ENCODE data around the gene OSBPL3. TPM values are rescaled to one million over a fixed set of nuclear protein-coding genes. Genes with fewer than 3 reads are reported as not detected.

Gene OSBPL3
- total RNA-seq, 1 donor from 2014 or later, result 37.5 TPM

- no peak for TF ChIP-seq CTCF (IDR thresholded peaks at IDR 0.05; ENCODE audit: partially characterized antibody, unreplicated experiment)
- no peak overlapping the region for H3K27ac Mint-ChIP-seq (ENCODE audit: unreplicated experiment)
- H3K27me3 Mint-ChIP-seq (ENCODE audit: unreplicated experiment), result no peaks in the 10 kb centered on the region
- H3K36me3 Mint-ChIP-seq (ENCODE audit: unreplicated experiment), result no peaks in the 10 kb centered on the region
- peaks cover 7% of the 10 kb centered on the region for H3K4me1 Mint-ChIP-seq (ENCODE audit: low read depth, unreplicated experiment)
- H3K4me3 Mint-ChIP-seq (ENCODE audit: unreplicated experiment), result no peak overlapping the region
- H3K9me3 Mint-ChIP-seq (ENCODE audit: unreplicated experiment), result peaks cover 2% of the 10 kb centered on the region
- no peak for DNase-seq
These were observed 128.2 kb downstream of the OSBPL3 start for GRCh38 chr7:24851786-24852185.

GRCh38 chr7:24848878-24849277, 131.1 kb downstream of the OSBPL3 start:
- Mint-ChIP-seq H3K27me3 (ENCODE audit: unreplicated experiment) (no peaks in the 10 kb centered on the region), H3K4me1 (ENCODE audit: low read depth, unreplicated experiment) (peaks cover 11% of the 10 kb centered on the region), H3K4me3 (ENCODE audit: unreplicated experiment) (peak overlapping the region; percentile 20), H3K9me3 (ENCODE audit: unreplicated experiment) (peaks cover 2% of the 10 kb centered on the region), H3K36me3 (ENCODE audit: unreplicated experiment) (no peaks in the 10 kb centered on the region), H3K27ac (ENCODE audit: unreplicated experiment) (peak overlapping the region; percentile 39)
- no peak for TF ChIP-seq CTCF (IDR thresholded peaks at IDR 0.05; ENCODE audit: partially characterized antibody, unreplicated experiment)
- no peak for DNase-seq

DNA sequence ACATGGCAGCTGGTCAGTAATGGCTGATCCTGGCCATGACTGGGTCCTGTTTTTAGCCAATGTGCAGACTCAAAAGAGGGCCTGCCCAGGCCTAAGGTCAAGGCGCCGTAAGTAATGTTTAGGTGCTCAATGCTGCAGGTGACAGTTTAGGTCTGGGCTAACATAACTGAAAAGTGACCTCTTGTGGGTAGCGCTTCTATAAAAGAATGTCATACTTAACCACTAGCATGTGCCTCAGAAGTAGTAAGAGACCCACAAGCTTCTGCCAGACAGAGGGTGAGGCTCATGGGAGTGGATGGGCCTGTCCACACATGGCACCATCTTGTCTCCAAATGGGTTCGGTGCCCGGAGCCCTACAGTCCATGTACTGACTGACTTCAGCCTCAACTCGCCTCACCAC, 132.2 kb downstream of the OSBPL3 start:
- Mint-ChIP-seq H3K9me3 (ENCODE audit: unreplicated experiment) (peaks cover 2% of the 10 kb centered on the region), H3K4me1 (ENCODE audit: low read depth, unreplicated experiment) (peaks cover 19% of the 10 kb centered on the region), H3K27ac (ENCODE audit: unreplicated experiment) (no peak overlapping the region), H3K4me3 (ENCODE audit: unreplicated experiment) (no peak overlapping the region), H3K27me3 (ENCODE audit: unreplicated experiment) (no peaks in the 10 kb centered on the region), H3K36me3 (ENCODE audit: unreplicated experiment) (no peaks in the 10 kb centered on the region)
- DNase-seq, result no peak
- TF ChIP-seq CTCF (IDR thresholded peaks at IDR 0.05; ENCODE audit: partially characterized antibody, unreplicated experiment), result no peak

DNA sequence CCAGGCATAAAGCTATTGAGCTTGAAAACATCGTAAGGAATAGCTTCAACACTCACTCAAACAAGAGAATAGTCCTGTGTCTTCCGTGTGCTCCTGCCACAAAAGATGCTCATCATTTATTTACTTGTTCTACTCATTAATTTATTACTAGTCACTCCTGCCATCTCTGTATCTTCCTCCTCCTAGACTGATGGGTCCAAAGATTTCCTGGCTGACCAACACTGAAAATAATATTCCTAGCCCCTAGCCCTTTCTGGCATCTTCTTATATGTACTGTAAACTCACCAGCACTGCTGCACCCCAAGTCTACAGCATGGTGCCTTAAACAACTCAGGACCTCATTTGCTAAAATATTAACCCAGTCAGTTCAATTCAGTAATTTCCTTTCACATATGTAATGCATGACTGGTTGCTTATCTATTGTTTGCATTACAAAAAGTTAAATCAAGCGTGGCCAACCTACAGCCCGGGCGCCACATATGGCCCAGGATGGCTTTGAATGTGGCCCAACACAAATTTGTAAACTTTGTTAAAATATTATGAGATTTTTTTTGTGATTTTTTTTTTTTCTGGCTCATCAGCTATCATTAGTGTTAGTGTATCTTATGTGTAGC, 136.1 kb downstream of the OSBPL3 start:
- H3K4me3 Mint-ChIP-seq (ENCODE audit: unreplicated experiment), result no peak overlapping the region
- no peak for TF ChIP-seq CTCF (IDR thresholded peaks at IDR 0.05; ENCODE audit: partially characterized antibody, unreplicated experiment)
- peak overlapping the region; percentile 74 for H3K27ac Mint-ChIP-seq (ENCODE audit: unreplicated experiment)
- H3K4me1 Mint-ChIP-seq (ENCODE audit: low read depth, unreplicated experiment), result peaks cover 21% of the 10 kb centered on the region
- no peaks in the 10 kb centered on the region for H3K27me3 Mint-ChIP-seq (ENCODE audit: unreplicated experiment)
- no peak for DNase-seq
- H3K9me3 Mint-ChIP-seq (ENCODE audit: unreplicated experiment), result peaks cover 2% of the 10 kb centered on the region
- no peaks in the 10 kb centered on the region for H3K36me3 Mint-ChIP-seq (ENCODE audit: unreplicated experiment)

GRCh38 chr7:24842449-24843241, 137.3 kb downstream of the OSBPL3 start:
- peak overlapping the region; percentile 71 for H3K27ac Mint-ChIP-seq (ENCODE audit: unreplicated experiment)
- no peak overlapping the region for H3K4me3 Mint-ChIP-seq (ENCODE audit: unreplicated experiment)
- DNase-seq, result no peak
- H3K36me3 Mint-ChIP-seq (ENCODE audit: unreplicated experiment), result no peaks in the 10 kb centered on the region
- H3K27me3 Mint-ChIP-seq (ENCODE audit: unreplicated experiment), result no peaks in the 10 kb centered on the region
- H3K9me3 Mint-ChIP-seq (ENCODE audit: unreplicated experiment), result no peaks in the 10 kb centered on the region
- TF ChIP-seq CTCF (IDR thresholded peaks at IDR 0.05; ENCODE audit: partially characterized antibody, unreplicated experiment), result no peak
- H3K4me1 Mint-ChIP-seq (ENCODE audit: low read depth, unreplicated experiment), result peaks cover 16% of the 10 kb centered on the region
